Activated CD4-positive, alpha-beta memory T cell treated with anti-CD3 and anti-CD28 coated beads for 36 hours (primary cell): ENCODE results near the gene ZBTB1. TPM values are rescaled to one million over a fixed set of nuclear protein-coding genes. Genes with fewer than 3 reads are reported as not detected.
A peak's percentile ranks its signal among the peaks of the same experiment; 100 is the strongest.

ENCODE experiments used
- CTCF ChIA-PET: fragments of 350-600 bp; sonication (Branson Sonifier 250); formaldehyde crosslinking; loops from one replicate; lab custom pipeline; 2021; ENCODE audit warnings: antibody characterized with exemption, inconsistent platforms; lab: Charles Lee
- POLR2A ChIA-PET: fragments of 350-600 bp; sonication (Branson Sonifier 250); formaldehyde crosslinking; loops from one replicate; lab custom pipeline; 2021; ENCODE audit warnings: antibody characterized with exemption; lab: Charles Lee
- DNase-seq: peaks from one replicate; pipeline ENCODE4 v3.0.0-alpha.2; 2020
- H3K27ac Mint-ChIP-seq: one replicate; pipeline ENCODE4 v1.8.0; 2021; ENCODE audit warnings: mixed read lengths
- H3K27me3 Mint-ChIP-seq: one replicate; pipeline ENCODE4 v1.8.0; 2021; ENCODE audit warnings: mixed read lengths
- H3K36me3 Mint-ChIP-seq: one replicate; pipeline ENCODE4 v1.8.0; 2021; ENCODE audit warnings: mixed read lengths
- H3K4me1 Mint-ChIP-seq: one replicate; pipeline ENCODE4 v1.8.0; 2021; ENCODE audit warnings: low read depth, mixed read lengths
- H3K4me3 Mint-ChIP-seq: one replicate; pipeline ENCODE4 v1.8.0; 2021; ENCODE audit warnings: mild to moderate bottlenecking, mixed read lengths
- H3K9me3 Mint-ChIP-seq: one replicate; pipeline ENCODE4 v1.8.0; 2021; ENCODE audit warnings: mixed read lengths
- intact Hi-C: fragments of 100-400 bp; cut with micrococcal nuclease; formaldehyde crosslinking; loops from one replicate; pipeline ENCODE4 v1.15.1; 2023
- total RNA-seq, 2 experiments: library from RNA; stranded (reverse); gene quantifications; one replicate each; pipeline ENCODE4 v1.2.3, GENCODE V29; 2021

ZBTB1 gene
- total RNA-seq, 2 experiments from 2014 or later: 29.8 to 31.8 TPM

GRCh38 chr14:64467566-64467965 lies 37.0 kb upstream of the ZBTB1 start:
- ChIA-PET CTCF (interaction anchor here (0.8 to 2.5 kb wide), 6 partner anchors 10 to 79 kb away, joined by 3 to 15 read pairs (median 7); partner anchors contain the start of gene MTHFD1), POLR2A (interaction anchor here (0.5 to 1.8 kb wide), 4 partner anchors 8 to 595 kb away, joined by 3 to 5 read pairs (median 4); no protein-coding TSS in a partner anchor)
- H3K9me3 Mint-ChIP-seq: no peaks in the 10 kb centered on the region
- no peak overlapping the region for H3K4me3 Mint-ChIP-seq
- H3K27me3 Mint-ChIP-seq: no peaks in the 10 kb centered on the region
- no peaks in the 10 kb centered on the region for H3K36me3 Mint-ChIP-seq
- intact Hi-C loops: loop anchor here (10.0 kb wide), 2 partner anchors 83 to 167 kb away; partner anchors contain the start of gene MTHFD1
- DNase-seq: no peak
- H3K27ac Mint-ChIP-seq: no peak overlapping the region
- peaks cover 44% of the 10 kb centered on the region for H3K4me1 Mint-ChIP-seq

GRCh38 chr14:64468451-64468850 lies 36.1 kb upstream of the ZBTB1 start:
- Mint-ChIP-seq H3K27ac (no peak overlapping the region), H3K4me1 (peaks cover 44% of the 10 kb centered on the region), H3K36me3 (no peaks in the 10 kb centered on the region), H3K9me3 (no peaks in the 10 kb centered on the region), H3K27me3 (no peaks in the 10 kb centered on the region), H3K4me3 (no peak overlapping the region)
- intact Hi-C loops: loop anchor here (10.0 kb wide), 2 partner anchors 84 to 166 kb away; partner anchors contain the start of gene MTHFD1
- CTCF ChIA-PET: interaction anchor here (0.6 to 3.2 kb wide), 2 partner anchors 14 to 39 kb away, joined by 4 to 15 read pairs; no protein-coding TSS in a partner anchor
- DNase-seq: no peak
- POLR2A ChIA-PET: no interaction called here

GRCh38 chr14:64474041-64474440 lies 30.5 kb upstream of the ZBTB1 start:
- ChIA-PET POLR2A (interaction anchor here (1.5 kb wide), 1 partner anchor 37 kb away, joined by 3 read pairs; no protein-coding TSS in a partner anchor), CTCF (interaction anchor here (1.3 to 3.8 kb wide), 2 partner anchors 44 to 130 kb away, joined by 7 to 19 read pairs; no protein-coding TSS in a partner anchor)
- H3K4me3 Mint-ChIP-seq: no peak overlapping the region
- no peaks in the 10 kb centered on the region for H3K27me3 Mint-ChIP-seq
- DNase-seq: no peak
- H3K4me1 Mint-ChIP-seq: peaks cover 38% of the 10 kb centered on the region
- intact Hi-C loops: loop anchor here (2.0 kb wide), 1 partner anchor 51 kb away; no protein-coding TSS in a partner anchor
- no peaks in the 10 kb centered on the region for H3K9me3 Mint-ChIP-seq
- no peak overlapping the region for H3K27ac Mint-ChIP-seq
- H3K36me3 Mint-ChIP-seq: no peaks in the 10 kb centered on the region

- Mint-ChIP-seq H3K36me3 (no peaks in the 10 kb centered on the region), H3K9me3 (no peaks in the 10 kb centered on the region), H3K27ac (no peak overlapping the region), H3K4me1 (peaks cover 35% of the 10 kb centered on the region), H3K4me3 (no peak overlapping the region), H3K27me3 (no peaks in the 10 kb centered on the region)
- CTCF ChIA-PET: interaction anchor here (0.7 to 3.8 kb wide), 6 partner anchors 17 to 417 kb away, joined by 3 to 19 read pairs (median 4); no protein-coding TSS in a partner anchor
- intact Hi-C loops: loop anchor here (2.0 kb wide), 1 partner anchor 52 kb away; no protein-coding TSS in a partner anchor
- POLR2A ChIA-PET: interaction anchor here (1.5 kb wide), 1 partner anchor 36 kb away, joined by 3 read pairs; no protein-coding TSS in a partner anchor
- DNase-seq: no peak
These were observed 29.9 kb upstream of the ZBTB1 start for GRCh38 chr14:64474698-64475097.

GRCh38 chr14:64475585-64476273 lies 28.8 kb upstream of the ZBTB1 start:
- ChIA-PET CTCF (interaction anchor here (0.8 to 6.0 kb wide), 8 partner anchors 9 to 416 kb away, joined by 3 to 71 read pairs (median 4); no protein-coding TSS in a partner anchor), POLR2A (interaction anchor here (0.6 to 1.5 kb wide), 2 partner anchors 8 to 35 kb away, joined by 3 read pairs; no protein-coding TSS in a partner anchor)
- H3K27ac Mint-ChIP-seq: no peak overlapping the region
- peaks cover 35% of the 10 kb centered on the region for H3K4me1 Mint-ChIP-seq
- intact Hi-C loops: loop anchor here (2.0 kb wide), 1 partner anchor 53 kb away; no protein-coding TSS in a partner anchor
- H3K36me3 Mint-ChIP-seq: no peaks in the 10 kb centered on the region
- no peaks in the 10 kb centered on the region for H3K9me3 Mint-ChIP-seq
- no peak for DNase-seq
- H3K4me3 Mint-ChIP-seq: no peak overlapping the region
- H3K27me3 Mint-ChIP-seq: no peaks in the 10 kb centered on the region

- H3K9me3 Mint-ChIP-seq: no peaks in the 10 kb centered on the region
- CTCF ChIA-PET: interaction anchor here (0.8 to 6.0 kb wide), 4 partner anchors 10 to 133 kb away, joined by 3 to 71 read pairs (median 12); no protein-coding TSS in a partner anchor
- H3K4me3 Mint-ChIP-seq: no peak overlapping the region
- no peaks in the 10 kb centered on the region for H3K36me3 Mint-ChIP-seq
- peaks cover 34% of the 10 kb centered on the region for H3K4me1 Mint-ChIP-seq
- POLR2A ChIA-PET: interaction anchor here (0.6 kb wide), 1 partner anchor 9 kb away, joined by 3 read pairs; no protein-coding TSS in a partner anchor
- no peak overlapping the region for H3K27ac Mint-ChIP-seq
- intact Hi-C loops: no loop called here
- DNase-seq: peak; percentile 37
- no peaks in the 10 kb centered on the region for H3K27me3 Mint-ChIP-seq
These were observed 28.1 kb upstream of the ZBTB1 start for GRCh38 chr14:64476438-64476837.

GRCh38 chr14:64478634-64479250 lies 25.8 kb upstream of the ZBTB1 start:
- H3K27ac Mint-ChIP-seq: no peak overlapping the region
- ChIA-PET POLR2A (interaction anchor here (1.0 kb wide), 1 partner anchor 26 kb away, joined by 5 read pairs; the partner anchor contains the start of gene ZBTB1), CTCF (interaction anchor here (0.6 to 6.0 kb wide), 33 partner anchors 8 to 177 kb away, joined by 3 to 71 read pairs (median 5); partner anchors contain the start of gene AKAP5)

GRCh38 chr14:64488590-64489099 lies 15.9 kb upstream of the ZBTB1 start:
- CTCF ChIA-PET: interaction anchor here (0.9 to 1.1 kb wide), 2 partner anchors 11 to 144 kb away, joined by 3 read pairs; no protein-coding TSS in a partner anchor
- Mint-ChIP-seq H3K4me1 (peaks cover 39% of the 10 kb centered on the region), H3K9me3 (no peaks in the 10 kb centered on the region), H3K36me3 (peaks cover 35% of the 10 kb centered on the region), H3K4me3 (no peak overlapping the region), H3K27me3 (no peaks in the 10 kb centered on the region), H3K27ac (no peak overlapping the region)
- intact Hi-C loops: no loop called here
- DNase-seq: no peak
- POLR2A ChIA-PET: interaction anchor here (1.5 kb wide), 1 partner anchor 9 kb away, joined by 4 read pairs; no protein-coding TSS in a partner anchor

More at GRCh38 chr14:64478634-64479250, 25.8 kb upstream of the ZBTB1 start:
- peaks cover 36% of the 10 kb centered on the region for H3K4me1 Mint-ChIP-seq
- H3K9me3 Mint-ChIP-seq: no peaks in the 10 kb centered on the region
- intact Hi-C loops: loop anchor here (1.0 kb wide), 2 partner anchors 48 to 134 kb away; no protein-coding TSS in a partner anchor
- no peak for DNase-seq
- no peaks in the 10 kb centered on the region for H3K36me3 Mint-ChIP-seq
- no peaks in the 10 kb centered on the region for H3K27me3 Mint-ChIP-seq
- H3K4me3 Mint-ChIP-seq: no peak overlapping the region

GRCh38 chr14:64491637-64492036 lies 12.9 kb upstream of the ZBTB1 start:
- Mint-ChIP-seq H3K36me3 (peaks cover 26% of the 10 kb centered on the region), H3K4me1 (peaks cover 46% of the 10 kb centered on the region), H3K9me3 (no peaks in the 10 kb centered on the region), H3K4me3 (no peak overlapping the region), H3K27me3 (no peaks in the 10 kb centered on the region), H3K27ac (no peak overlapping the region)
- no peak for DNase-seq
- CTCF ChIA-PET: interaction anchor here (0.6 to 2.9 kb wide), 5 partner anchors 13 to 145 kb away, joined by 3 to 10 read pairs (median 4); no protein-coding TSS in a partner anchor
- intact Hi-C loops: no loop called here
- POLR2A ChIA-PET: interaction anchor here (1.2 to 1.5 kb wide), 2 partner anchors 13 to 14 kb away, joined by 3 read pairs; partner anchors contain the start of gene ZBTB1

GRCh38 chr14:64493455-64493854 lies 11.1 kb upstream of the ZBTB1 start:
- Mint-ChIP-seq H3K27ac (no peak overlapping the region), H3K4me3 (no peak overlapping the region), H3K27me3 (no peaks in the 10 kb centered on the region), H3K36me3 (peaks cover 18% of the 10 kb centered on the region), H3K9me3 (no peaks in the 10 kb centered on the region), H3K4me1 (peaks cover 55% of the 10 kb centered on the region)
- ChIA-PET POLR2A (interaction anchor here (1.3 to 1.8 kb wide), 3 partner anchors 8 to 26 kb away, joined by 3 to 4 read pairs (median 3); no protein-coding TSS in a partner anchor), CTCF (interaction anchor here (1.0 to 1.6 kb wide), 3 partner anchors 10 to 64 kb away, joined by 3 read pairs; no protein-coding TSS in a partner anchor)
- intact Hi-C loops: no loop called here
- DNase-seq: no peak

- Mint-ChIP-seq H3K9me3 (no peaks in the 10 kb centered on the region), H3K27ac (no peak overlapping the region), H3K4me1 (peaks cover 69% of the 10 kb centered on the region), H3K27me3 (no peaks in the 10 kb centered on the region), H3K36me3 (peaks cover 20% of the 10 kb centered on the region), H3K4me3 (no peak overlapping the region)
- ChIA-PET CTCF (interaction anchor here (0.6 to 3.9 kb wide), 2 partner anchors 16 to 65 kb away, joined by 3 to 29 read pairs; no protein-coding TSS in a partner anchor), POLR2A (interaction anchor here (1.4 kb wide), 1 partner anchor 8 kb away, joined by 3 read pairs; the partner anchor contains the start of gene ZBTB25)
- intact Hi-C loops: no loop called here
- DNase-seq: no peak
These were observed 9.3 kb upstream of the ZBTB1 start for GRCh38 chr14:64495252-64495651.
